Forelimb muscle (tissue), 1 donor: ENCODE measurements around the gene LHX8. TPM values are rescaled to one million over a fixed set of nuclear protein-coding genes. Genes with fewer than 3 reads are reported as not detected.

Source experiments
- DNase-seq: peaks from one replicate; pipeline ENCODE4 v3.0.0-alpha.2; 2013; ENCODE audit warnings: low read depth
- polyA plus RNA-seq: library from polyadenylated mRNA; unstranded; fragments of 120-200 nt; gene quantifications from one replicate; pipeline ENCODE4 v1.2.1, GENCODE V29; 2013; ENCODE audit not compliant: insufficient read length

Gene LHX8
- polyA plus RNA-seq, 1 donor: not detected

GRCh38 chr1:75203415-75204277 lies 69.5 kb downstream of the LHX8 start:
- DNase-seq: peak; percentile 26

GRCh38 chr1:75208862-75209261 lies 74.7 kb downstream of the LHX8 start:
- no peak for DNase-seq
